Lower lobe of right lung (tissue), 2 donors: Measurements from ENCODE around the gene NKX1-2. TPM values are rescaled to one million over a fixed set of nuclear protein-coding genes. Genes with fewer than 3 reads are reported as not detected.

Experiments
- ATAC-seq, 2 donors: fragments of 200-7000 bp; cut with Tn5 transposase; one replicate each; pipeline ENCODE4 v1.9.1; 2020 to 2022; ENCODE audit warnings: mild to moderate bottlenecking in 2 of 2, moderate library complexity in 2 of 2
- DNase-seq: peaks from one replicate; pipeline ENCODE4 v3.0.0-alpha.2; 2020
- H3K27ac ChIP-seq: fragments of 200-600 bp; one replicate; pipeline ENCODE4 v1.8.0; 2022
- H3K27me3 ChIP-seq: fragments of 200-600 bp; one replicate; pipeline ENCODE4 v1.8.0; 2022; ENCODE audit warnings: low read depth
- H3K36me3 ChIP-seq: fragments of 200-600 bp; one replicate; pipeline ENCODE4 v1.8.0; 2022; ENCODE audit warnings: mild to moderate bottlenecking
- H3K4me1 ChIP-seq: fragments of 200-600 bp; one replicate; pipeline ENCODE4 v1.8.0; 2022
- H3K4me3 ChIP-seq: fragments of 200-600 bp; one replicate; pipeline ENCODE4 v1.8.0; 2022; ENCODE audit warnings: mild to moderate bottlenecking
- H3K9me3 ChIP-seq: fragments of 200-600 bp; one replicate; pipeline ENCODE4 v1.8.0; 2022
- CTCF ChIP-seq: fragments of 200-600 bp; IDR thresholded peaks from one replicate; pipeline ENCODE4 v1.8.0; 2022; ENCODE audit warnings: antibody characterized with exemption, mild to moderate bottlenecking
- intact Hi-C: fragments of 100-400 bp; cut with DNase I; formaldehyde crosslinking; loops from one replicate; pipeline ENCODE4 v1.11.0; 2022
- total RNA-seq: library from RNA; stranded (reverse); fragmentation: NEBNext Ultra II Directional; extraction: Animal tissue kit (Norgen Biotek cat#: 25700); gene quantifications from one replicate; pipeline ENCODE4 v1.2.1, GENCODE V29; 2021
- donor health status: DM: no; HTN: yes; CAD: no; lungs with severe emphysema.

The NKX1-2 gene
- total RNA-seq, 1 donor from 2014 or later = not detected

DNA sequence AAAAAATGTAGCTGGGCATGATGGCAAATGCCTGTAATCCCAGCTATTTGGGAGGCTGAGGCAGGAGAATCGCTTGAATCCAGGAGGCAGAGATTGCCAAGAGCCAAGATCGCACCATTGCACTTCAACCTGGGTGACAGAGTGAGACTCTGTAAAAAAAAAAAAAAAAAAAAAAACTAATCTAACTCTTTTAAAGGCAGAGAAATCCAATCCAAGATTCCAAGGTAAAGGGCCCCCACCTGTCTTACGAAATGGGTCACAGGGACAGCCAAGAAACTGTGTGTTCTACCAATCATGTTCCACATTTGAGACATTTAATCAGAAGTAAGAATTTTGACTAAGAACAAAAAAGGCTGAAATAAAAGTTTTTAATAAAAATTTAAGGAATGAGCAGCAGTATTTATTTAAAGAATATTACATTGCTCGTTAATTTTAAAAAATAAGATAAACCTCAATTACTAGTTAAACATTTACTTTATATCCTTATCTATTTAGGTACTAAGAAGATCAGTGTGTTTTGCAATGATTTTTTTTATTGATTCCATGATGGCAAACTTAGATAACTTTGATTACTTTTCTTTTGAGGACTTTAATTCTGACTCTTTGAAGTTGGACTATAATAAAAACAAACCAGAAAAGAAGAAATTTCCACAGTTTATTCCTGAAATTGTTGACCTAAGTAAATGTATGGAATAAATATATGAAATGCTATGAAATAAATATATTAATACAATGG is 24.4 kb downstream of the NKX1-2 start:
- Histone ChIP-seq H3K4me3 (no peak overlapping the region), H3K9me3 (no peaks in the 10 kb centered on the region), H3K27me3 (peaks cover 4% of the 10 kb centered on the region), H3K4me1 (no peaks in the 10 kb centered on the region), H3K27ac (no peak overlapping the region), H3K36me3 (no peaks in the 10 kb centered on the region)
- DNase-seq = no peak
- no peak for TF ChIP-seq CTCF
- ATAC-seq = no peak
- intact Hi-C loops = no loop called here

DNA sequence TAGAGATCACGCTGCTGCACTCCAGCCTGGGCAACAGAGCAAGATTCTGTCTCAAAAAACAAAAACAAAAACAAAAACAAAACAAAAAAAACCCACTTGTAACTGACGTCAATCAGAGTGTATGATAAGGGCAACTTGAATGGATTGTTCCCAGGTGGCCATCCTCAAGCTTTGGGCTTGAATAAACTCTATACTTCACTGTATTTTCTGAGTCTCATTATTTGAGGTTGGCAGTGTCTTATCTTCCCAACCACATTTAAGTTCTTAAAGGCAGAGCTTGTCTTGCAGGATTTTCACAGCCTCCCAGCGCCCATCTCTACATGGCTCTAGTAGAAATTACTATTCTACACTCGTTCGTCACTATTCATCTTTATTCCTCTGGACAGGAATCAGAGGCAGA is 26.0 kb downstream of the NKX1-2 start:
- Histone ChIP-seq H3K27ac (no peak overlapping the region), H3K36me3 (no peaks in the 10 kb centered on the region), H3K9me3 (no peaks in the 10 kb centered on the region), H3K4me1 (peaks cover 5% of the 10 kb centered on the region), H3K27me3 (peaks cover 4% of the 10 kb centered on the region), H3K4me3 (no peak overlapping the region)
- intact Hi-C loops = no loop called here
- no peak for DNase-seq
- no peak for TF ChIP-seq CTCF
- ATAC-seq = no peak

DNA sequence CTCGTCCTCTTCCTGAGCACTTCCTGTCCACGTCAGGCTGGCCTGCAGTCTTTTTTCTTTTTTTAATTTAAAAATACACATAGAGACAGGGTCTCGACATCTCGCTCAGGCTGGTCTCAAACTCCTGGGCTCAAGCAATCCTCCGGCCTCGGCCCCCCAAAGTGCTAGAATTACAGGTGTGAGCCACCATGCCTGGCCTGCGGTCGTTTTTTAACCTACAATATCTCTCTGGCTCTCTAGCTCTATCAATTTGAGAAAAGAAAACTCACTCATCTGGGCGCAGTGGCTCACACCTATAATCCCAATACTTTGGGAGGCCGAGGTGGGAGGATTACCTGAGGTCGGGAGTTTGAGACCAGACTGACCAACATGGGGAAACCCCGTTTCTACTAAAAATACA is 27.1 kb downstream of the NKX1-2 start:
- no peaks in the 10 kb centered on the region for H3K36me3 ChIP-seq
- no peak overlapping the region for H3K4me3 ChIP-seq
- peaks cover 4% of the 10 kb centered on the region for H3K27me3 ChIP-seq
- peaks cover 10% of the 10 kb centered on the region for H3K4me1 ChIP-seq
- ATAC-seq (no peak), DNase-seq (no peak)
- H3K9me3 ChIP-seq = no peaks in the 10 kb centered on the region
- TF ChIP-seq CTCF = no peak
- no peak overlapping the region for H3K27ac ChIP-seq
- intact Hi-C loops = no loop called here

DNA sequence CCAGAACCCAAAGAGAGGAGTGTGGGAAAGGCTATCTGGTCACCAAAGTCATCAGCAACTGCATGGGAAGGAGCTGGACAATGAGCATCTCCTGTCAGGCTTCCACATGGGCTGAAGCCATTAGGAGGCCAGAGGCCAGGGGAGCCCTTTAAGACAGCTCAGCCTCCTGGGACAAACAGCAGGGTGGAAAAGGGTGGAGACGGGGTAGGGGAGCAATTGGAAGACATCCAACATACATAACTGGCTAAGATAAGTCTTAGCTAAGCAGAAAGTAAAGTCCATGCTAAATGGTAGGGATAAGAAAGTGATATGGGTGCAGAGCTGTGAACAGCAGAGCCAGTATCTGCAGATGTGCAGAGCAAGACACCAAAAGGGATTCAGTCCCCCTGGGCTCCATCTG is 29.6 kb downstream of the NKX1-2 start:
- Histone ChIP-seq H3K36me3 (no peaks in the 10 kb centered on the region), H3K4me1 (peaks cover 31% of the 10 kb centered on the region), H3K4me3 (no peak overlapping the region), H3K9me3 (no peaks in the 10 kb centered on the region), H3K27me3 (peaks cover 4% of the 10 kb centered on the region), H3K27ac (no peak overlapping the region)
- TF ChIP-seq CTCF = no peak
- intact Hi-C loops = no loop called here
- ATAC-seq = no peak
- DNase-seq = no peak

DNA sequence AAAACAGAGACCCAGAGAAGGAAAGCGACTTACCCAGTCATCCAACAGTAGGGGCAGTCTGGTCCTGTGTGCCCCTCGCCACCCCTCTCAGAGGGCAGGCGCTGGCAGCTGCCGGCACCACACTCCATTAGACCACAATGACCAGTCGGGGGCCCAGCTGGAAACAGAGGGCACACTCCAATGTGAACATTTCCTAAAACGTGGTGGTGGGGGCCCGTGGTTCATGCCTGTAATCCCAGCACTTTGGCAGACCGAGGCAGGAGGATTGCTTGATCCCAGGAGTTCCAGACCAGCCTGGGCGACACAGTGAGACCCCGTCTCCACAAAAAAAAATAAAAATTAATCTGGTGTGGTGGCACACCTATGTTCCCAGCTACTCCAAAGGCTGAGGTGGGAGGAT is 30.2 kb downstream of the NKX1-2 start:
- TF ChIP-seq CTCF = no peak
- H3K4me1 ChIP-seq = peaks cover 36% of the 10 kb centered on the region
- no peaks in the 10 kb centered on the region for H3K36me3 ChIP-seq
- ATAC-seq (no peak), DNase-seq (no peak)
- no peak overlapping the region for H3K4me3 ChIP-seq
- no peak overlapping the region for H3K27ac ChIP-seq
- intact Hi-C loops = no loop called here
- no peaks in the 10 kb centered on the region for H3K9me3 ChIP-seq
- H3K27me3 ChIP-seq = peaks cover 4% of the 10 kb centered on the region
